ENCODE data around the gene CDH10.

GRCh38 chr5:24681106-24681505 lies 36.3 kb upstream of the CDH10 start:
- TF ChIP-seq EZH2 (IDR thresholded peaks at IDR 0.05; ENCODE audit: borderline replicate concordance, insufficient read depth, low read depth, low read length, poor library complexity, severe bottlenecking) = no peak
- TF ChIP-seq CTCF (IDR thresholded peaks at IDR 0.05) = no peak

Measured in B cell (primary cell).